ENCODE results near the gene LHFPL2. TPM values are rescaled to one million over a fixed set of nuclear protein-coding genes. Genes with fewer than 3 reads are reported as not detected.

LHFPL2 gene
- total and polyA plus RNA-seq, 2 donors (not counting 1 experiment from before 2014, with no cell fraction given) = 3.8 to 35.5 TPM

GRCh38 chr5:78661044-78661443 lies 12.5 kb upstream of the LHFPL2 start:
- intact Hi-C loops (cut with micrococcal nuclease) = no loop called here
- TF ChIP-seq CTCF (IDR thresholded peaks at IDR 0.05) (no peak), EZH2 (IDR thresholded peaks at IDR 0.05; ENCODE audit: borderline replicate concordance, insufficient read depth, low read depth, low read length, poor library complexity, severe bottlenecking) (no peak)
- Mint-ChIP-seq H3K9me3 (ENCODE audit: insufficient read depth) (no peaks in the 10 kb centered on the region), H3K27me3 (no peaks in the 10 kb centered on the region), H3K4me1 (peaks cover 2% of the 10 kb centered on the region), H3K27ac (no peak overlapping the region), H3K4me3 (no peak overlapping the region)
- Histone ChIP-seq H3K4me1 (ENCODE audit: control insufficient read depth in 2 of 2, insufficient read depth in 2 of 2, low read length in 2 of 2) (no peaks in the 10 kb centered on the region), H3K79me2 (ENCODE audit: control insufficient read depth, insufficient read depth, low read length) (no peaks in the 10 kb centered on the region), H3K9ac (ENCODE audit: low read length) (no peak overlapping the region), H3K27me3 (replicated peaks in 1 of 4; ENCODE audit: control extremely low read depth in 1 of 4, control insufficient read depth in 3 of 4, insufficient read depth in 4 of 4, low read length in 3 of 4) (no peaks in the 10 kb centered on the region), H4K20me1 (ENCODE audit: control insufficient read depth, insufficient read depth, low read length, poor library complexity, severe bottlenecking) (no peaks in the 10 kb centered on the region), H3K36me3 (replicated peaks in 1 of 2; ENCODE audit: control extremely low read depth in 1 of 2, control insufficient read depth in 1 of 2, extremely low read depth in 1 of 2, insufficient read depth in 2 of 2, low read length in 1 of 2) (no peaks in the 10 kb centered on the region), H2AFZ (ENCODE audit: insufficient read depth, low read depth, low read length, poor library complexity, severe bottlenecking) (no peak overlapping the region), H3K27ac (ENCODE audit: low read length in 2 of 2) (no peak overlapping the region), H3K4me3 (ENCODE audit: control extremely low read depth in 1 of 5, extremely low read depth in 1 of 5, insufficient read depth in 1 of 5, low read depth in 2 of 5, low read length in 4 of 5) (no peak overlapping the region), H3K4me2 (replicated peaks; ENCODE audit: low read depth, low read length, poor library complexity, severe bottlenecking) (no peak overlapping the region), H3K9me3 (ENCODE audit: control extremely low read depth in 1 of 3, control insufficient read depth in 2 of 3, insufficient read depth in 1 of 3, low read length in 2 of 3) (no peaks in the 10 kb centered on the region)
- ChIA-PET CTCF (interaction anchor here (0.8 kb wide), 1 partner anchor 15 kb away, joined by 3 read pairs; no protein-coding TSS in a partner anchor), POLR2A (no interaction called here)
- ATAC-seq (ENCODE audit: low read depth) (no peak), DNase-seq (no peak)
- WGBS (ENCODE audit: insufficient coverage) = no CpG with 5 or more reads among the region's 1 CpG

- H3K27ac ChIP-seq (ENCODE audit: low read length in 2 of 2) = no peak overlapping the region
- H3K4me2 ChIP-seq (replicated peaks; ENCODE audit: low read depth, low read length, poor library complexity, severe bottlenecking) = no peak overlapping the region
- no peaks in the 10 kb centered on the region for H4K20me1 ChIP-seq (ENCODE audit: control insufficient read depth, insufficient read depth, low read length, poor library complexity, severe bottlenecking)
- ChIA-PET POLR2A (no interaction called here), CTCF (interaction anchor here (0.8 kb wide), 1 partner anchor 16 kb away, joined by 3 read pairs; no protein-coding TSS in a partner anchor)
- no peak overlapping the region for H3K4me3 ChIP-seq (ENCODE audit: control extremely low read depth in 1 of 5, extremely low read depth in 1 of 5, insufficient read depth in 1 of 5, low read depth in 2 of 5, low read length in 4 of 5)
- H3K9me3 ChIP-seq (ENCODE audit: control extremely low read depth in 1 of 3, control insufficient read depth in 2 of 3, insufficient read depth in 1 of 3, low read length in 2 of 3) = no peaks in the 10 kb centered on the region
- no peaks in the 10 kb centered on the region for H3K79me2 ChIP-seq (ENCODE audit: control insufficient read depth, insufficient read depth, low read length)
- no peak overlapping the region for H3K4me3 Mint-ChIP-seq
- intact Hi-C loops (cut with micrococcal nuclease) = no loop called here
- no peaks in the 10 kb centered on the region for H3K27me3 Mint-ChIP-seq
- TF ChIP-seq CTCF (IDR thresholded peaks at IDR 0.05) (no peak), EZH2 (IDR thresholded peaks at IDR 0.05; ENCODE audit: borderline replicate concordance, insufficient read depth, low read depth, low read length, poor library complexity, severe bottlenecking) (no peak)
- no peak overlapping the region for H3K27ac Mint-ChIP-seq
- DNase-seq (no peak), ATAC-seq (ENCODE audit: low read depth) (no peak)
- no peak overlapping the region for H2AFZ ChIP-seq (ENCODE audit: insufficient read depth, low read depth, low read length, poor library complexity, severe bottlenecking)
- H3K9me3 Mint-ChIP-seq (ENCODE audit: insufficient read depth) = no peaks in the 10 kb centered on the region
- WGBS (ENCODE audit: insufficient coverage) = no CpG with 5 or more reads among the region's 1 CpG
- no peaks in the 10 kb centered on the region for H3K36me3 ChIP-seq (replicated peaks in 1 of 2; ENCODE audit: control extremely low read depth in 1 of 2, control insufficient read depth in 1 of 2, extremely low read depth in 1 of 2, insufficient read depth in 2 of 2, low read length in 1 of 2)
- H3K4me1 Mint-ChIP-seq = peaks cover 2% of the 10 kb centered on the region
- H3K9ac ChIP-seq (ENCODE audit: low read length) = no peak overlapping the region
- H3K27me3 ChIP-seq (replicated peaks in 1 of 4; ENCODE audit: control extremely low read depth in 1 of 4, control insufficient read depth in 3 of 4, insufficient read depth in 4 of 4, low read length in 3 of 4) = no peaks in the 10 kb centered on the region
- H3K4me1 ChIP-seq (ENCODE audit: control insufficient read depth in 2 of 2, insufficient read depth in 2 of 2, low read length in 2 of 2) = no peaks in the 10 kb centered on the region
Observed at GRCh38 chr5:78660401-78660800, 11.8 kb upstream of the LHFPL2 start.
